ENCODE results near the gene NGEF.

- TF ChIP-seq EZH2 (IDR thresholded peaks at IDR 0.05; ENCODE audit: low read length, unreplicated experiment) (no peak), CTCF (conservative IDR thresholded peaks at IDR 0.05; ENCODE audit: low read depth, low read length) (no peak), EZH2phosphoT487 (IDR thresholded peaks at IDR 0.05; ENCODE audit: borderline replicate concordance, low read length) (no peak)
Measured at GRCh38 chr2:233055362-233055761, 42.3 kb upstream of the NGEF start.
